ENCODE measurements around the gene ST6GAL1. TPM values are rescaled to one million over a fixed set of nuclear protein-coding genes. Genes with fewer than 3 reads are reported as not detected.

ST6GAL1 gene
- total and polyA plus RNA-seq, 2 of the 13 experiments (the other 11 are each of a cell fraction or from before 2014, with no cell fraction given), result 79.9 to 164 TPM

DNA sequence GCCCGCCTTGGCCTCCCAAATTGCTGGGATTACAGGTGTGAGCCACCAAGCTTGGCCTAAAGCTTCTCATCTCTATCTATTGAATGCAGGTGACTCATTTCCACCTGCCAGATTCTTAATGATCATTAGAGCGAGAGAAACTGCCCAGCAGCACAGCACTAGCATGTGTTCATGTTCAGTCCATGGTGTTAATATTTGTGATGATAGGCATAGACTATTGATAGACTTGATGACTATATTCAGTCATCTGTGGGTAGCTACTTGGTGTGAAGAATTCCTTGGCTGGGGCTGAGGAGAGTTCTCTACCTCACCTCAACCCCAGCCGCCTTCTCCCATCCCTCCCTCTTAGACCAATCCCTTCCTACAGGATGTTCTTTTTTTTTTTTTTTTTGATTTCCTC is 60.0 kb downstream of the ST6GAL1 start (continued):
- TF ChIP-seq, protein P1, sequence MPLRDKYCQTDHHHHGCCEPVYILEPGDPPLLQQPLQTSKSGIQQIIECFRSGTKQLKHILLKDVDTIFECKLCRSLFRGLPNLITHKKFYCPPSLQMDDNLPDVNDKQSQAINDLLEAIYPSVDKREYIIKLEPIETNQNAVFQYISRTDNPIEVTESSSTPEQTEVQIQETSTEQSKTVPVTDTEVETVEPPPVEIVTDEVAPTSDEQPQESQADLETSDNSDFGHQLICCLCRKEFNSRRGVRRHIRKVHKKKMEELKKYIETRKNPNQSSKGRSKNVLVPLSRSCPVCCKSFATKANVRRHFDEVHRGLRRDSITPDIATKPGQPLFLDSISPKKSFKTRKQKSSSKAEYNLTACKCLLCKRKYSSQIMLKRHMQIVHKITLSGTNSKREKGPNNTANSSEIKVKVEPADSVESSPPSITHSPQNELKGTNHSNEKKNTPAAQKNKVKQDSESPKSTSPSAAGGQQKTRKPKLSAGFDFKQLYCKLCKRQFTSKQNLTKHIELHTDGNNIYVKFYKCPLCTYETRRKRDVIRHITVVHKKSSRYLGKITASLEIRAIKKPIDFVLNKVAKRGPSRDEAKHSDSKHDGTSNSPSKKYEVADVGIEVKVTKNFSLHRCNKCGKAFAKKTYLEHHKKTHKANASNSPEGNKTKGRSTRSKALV (CRISPR knock-in tag; IDR thresholded peaks at IDR 0.05), result no peak

DNA sequence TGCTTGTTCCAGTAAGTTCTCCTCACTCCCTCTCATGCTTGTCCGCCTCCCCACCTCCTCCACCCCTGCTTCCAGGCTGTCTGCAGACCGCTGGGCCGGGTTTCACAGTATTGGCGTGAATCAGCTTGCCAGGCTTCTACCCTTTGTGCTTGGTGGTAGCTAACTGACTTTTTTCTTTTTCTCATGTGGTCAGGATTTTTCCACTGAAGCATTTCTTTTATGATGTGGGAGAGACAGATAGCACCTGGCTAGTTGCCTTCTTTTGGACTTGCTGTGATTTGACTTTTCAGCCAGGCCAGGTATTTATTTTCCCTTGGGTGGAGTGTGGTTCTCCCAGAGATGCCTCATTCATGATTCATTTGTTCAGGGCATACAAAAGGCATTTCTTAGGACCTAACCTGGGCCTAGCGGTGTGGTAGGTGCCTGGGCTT is 60.6 kb downstream of the ST6GAL1 start:
- Histone ChIP-seq H4K20me1 (ENCODE audit: insufficient read depth, low read length) (no peaks in the 10 kb centered on the region), H3K4me2 (ENCODE audit: low read depth, low read length) (no peak overlapping the region), H3K27ac (ENCODE audit: extremely low read length, insufficient read depth, low read length) (no peak overlapping the region), H2AFZ (ENCODE audit: low read length) (no peak overlapping the region), H3K9ac (ENCODE audit: insufficient read depth, low read depth, low read length) (no peak overlapping the region), H3K4me3 (replicated peaks in 1 of 3; ENCODE audit: insufficient read depth in 1 of 3, low read depth in 2 of 3, low read length in 3 of 3) (no peak overlapping the region), H3K36me3 (replicated peaks in 1 of 2; ENCODE audit: control insufficient read depth in 1 of 2, insufficient read depth in 2 of 2, low read length in 2 of 2) (no peaks in the 10 kb centered on the region), H3K79me2 (ENCODE audit: insufficient read depth, low read length) (no peaks in the 10 kb centered on the region), H3K27me3 (ENCODE audit: control insufficient read depth in 1 of 2, insufficient read depth in 2 of 2, low read length in 2 of 2) (no peaks in the 10 kb centered on the region), H3K4me1 (ENCODE audit: insufficient read depth, low read length) (peaks cover 28% of the 10 kb centered on the region), H3K9me3 (ENCODE audit: low read length) (no peaks in the 10 kb centered on the region)
- POLR2A ChIA-PET, result no interaction called here
- TF ChIP-seq, protein P2, sequence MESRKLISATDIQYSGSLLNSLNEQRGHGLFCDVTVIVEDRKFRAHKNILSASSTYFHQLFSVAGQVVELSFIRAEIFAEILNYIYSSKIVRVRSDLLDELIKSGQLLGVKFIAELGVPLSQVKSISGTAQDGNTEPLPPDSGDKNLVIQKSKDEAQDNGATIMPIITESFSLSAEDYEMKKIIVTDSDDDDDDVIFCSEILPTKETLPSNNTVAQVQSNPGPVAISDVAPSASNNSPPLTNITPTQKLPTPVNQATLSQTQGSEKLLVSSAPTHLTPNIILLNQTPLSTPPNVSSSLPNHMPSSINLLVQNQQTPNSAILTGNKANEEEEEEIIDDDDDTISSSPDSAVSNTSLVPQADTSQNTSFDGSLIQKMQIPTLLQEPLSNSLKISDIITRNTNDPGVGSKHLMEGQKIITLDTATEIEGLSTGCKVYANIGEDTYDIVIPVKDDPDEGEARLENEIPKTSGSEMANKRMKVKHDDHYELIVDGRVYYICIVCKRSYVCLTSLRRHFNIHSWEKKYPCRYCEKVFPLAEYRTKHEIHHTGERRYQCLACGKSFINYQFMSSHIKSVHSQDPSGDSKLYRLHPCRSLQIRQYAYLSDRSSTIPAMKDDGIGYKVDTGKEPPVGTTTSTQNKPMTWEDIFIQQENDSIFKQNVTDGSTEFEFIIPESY (CRISPR knock-in tag; IDR thresholded peaks at IDR 0.05), result peak; percentile 52; the same call in 1 of the 2 replicates
- TF ChIP-seq ZNF766 (CRISPR knock-in tag; IDR thresholded peaks at IDR 0.05; ENCODE audit: borderline replicate concordance), result no peak
- WGBS (ENCODE audit: low lambda C conversion rate), result 97% methylated on average over 5 of the region's 5 CpGs
- in situ Hi-C loops (cut with HindIII; ENCODE audit: extremely low pct_ligation_motif_present, low pct_unique_long_range_greater_than_20kb) (no loop called here), intact Hi-C loops (cut with micrococcal nuclease; ENCODE audit: unreplicated experiment) (no loop called here)
- no TSS peak for BruUV-seq (replicated peaks)
- CTCF ChIA-PET (ENCODE audit: low intra/inter-chr PET ratio, low total read pairs), result no interaction called here
- ATAC-seq (no peak), DNase-seq (ENCODE audit: low spot score) (no peak), FAIRE-seq (no peak)

All from HepG2 (cell line).